Tongue (tissue), 2 donors: ENCODE data around the gene CRB1. TPM values are rescaled to one million over a fixed set of nuclear protein-coding genes. Genes with fewer than 3 reads are reported as not detected.
A peak's percentile ranks its signal among the peaks of the same experiment; 100 is the strongest.

Experiments
- DNase-seq: peaks from one replicate; pipeline ENCODE4 v3.0.0-alpha.2; 2015
- total RNA-seq: library from RNA; depleted of rRNA; stranded (reverse); fragments of >200 nt; gene quantifications from one replicate; pipeline ENCODE4 v1.2.3, GENCODE V29; 2014

Gene CRB1
- 1.2 TPM for total RNA-seq

GRCh38 chr1:197268012-197268411 is at the start of gene CRB1:
TSS of gene CRB1 (plus strand) at chr1:197268252. CDS start at chr1:197268413, 161 bp downstream.
- DNase-seq = peak; percentile 21

- no peak for DNase-seq
Observed at GRCh38 chr1:197218857-197219256, 49.2 kb upstream of the CRB1 start.

- no peak for DNase-seq
Observed at GRCh38 chr1:197222025-197222685, 45.9 kb upstream of the CRB1 start.

GRCh38 chr1:197222780-197223179 is 45.3 kb upstream of the CRB1 start:
- DNase-seq = no peak

- DNase-seq = peak; percentile 12
Observed at GRCh38 chr1:197224160-197224559, 43.9 kb upstream of the CRB1 start.

- DNase-seq = no peak
Observed at GRCh38 chr1:197225611-197226010, 42.4 kb upstream of the CRB1 start.

GRCh38 chr1:197234581-197234980 is 33.5 kb upstream of the CRB1 start:
- DNase-seq = peak; percentile 28

GRCh38 chr1:197235355-197235754 is 32.7 kb upstream of the CRB1 start:
- peak; percentile 1 for DNase-seq

- no peak for DNase-seq
Observed at GRCh38 chr1:197247465-197247864, 20.6 kb upstream of the CRB1 start.

- no peak for DNase-seq
Observed at GRCh38 chr1:197249324-197249723, 18.7 kb upstream of the CRB1 start.

GRCh38 chr1:197250616-197251015 is 17.4 kb upstream of the CRB1 start:
- no peak for DNase-seq

GRCh38 chr1:197252973-197253372 is 15.1 kb upstream of the CRB1 start:
- DNase-seq = no peak

- no peak for DNase-seq
Observed at GRCh38 chr1:197254866-197255265, 13.2 kb upstream of the CRB1 start.

GRCh38 chr1:197264936-197265567 is 3.0 kb upstream of the CRB1 start:
- DNase-seq = no peak

GRCh38 chr1:197269053-197269452 is 1.0 kb downstream of the CRB1 start:
- peak; percentile 14 for DNase-seq

GRCh38 chr1:197272791-197273190 is 4.7 kb downstream of the CRB1 start:
- no peak for DNase-seq

GRCh38 chr1:197277166-197277565 is 9.1 kb downstream of the CRB1 start:
- DNase-seq = no peak

- DNase-seq = no peak
Observed at GRCh38 chr1:197284325-197284724, 16.3 kb downstream of the CRB1 start.

- no peak for DNase-seq
Observed at GRCh38 chr1:197284966-197285365, 16.9 kb downstream of the CRB1 start.

GRCh38 chr1:197285526-197286205 is 17.6 kb downstream of the CRB1 start:
- DNase-seq = no peak

- DNase-seq = no peak
Observed at GRCh38 chr1:197286634-197287033, 18.6 kb downstream of the CRB1 start.

GRCh38 chr1:197287863-197288262 is 19.8 kb downstream of the CRB1 start:
- no peak for DNase-seq

GRCh38 chr1:197302775-197303174 is 34.7 kb downstream of the CRB1 start:
- no peak for DNase-seq

GRCh38 chr1:197303463-197303862 is 35.4 kb downstream of the CRB1 start:
- no peak for DNase-seq
